Measurements from ENCODE around the gene NARF. TPM values are rescaled to one million over a fixed set of nuclear protein-coding genes. Genes with fewer than 3 reads are reported as not detected.

The NARF gene
- total and polyA plus RNA-seq, 2 donors (not counting 1 experiment from before 2014, with no cell fraction given) = 92.4 to 103 TPM

DNA sequence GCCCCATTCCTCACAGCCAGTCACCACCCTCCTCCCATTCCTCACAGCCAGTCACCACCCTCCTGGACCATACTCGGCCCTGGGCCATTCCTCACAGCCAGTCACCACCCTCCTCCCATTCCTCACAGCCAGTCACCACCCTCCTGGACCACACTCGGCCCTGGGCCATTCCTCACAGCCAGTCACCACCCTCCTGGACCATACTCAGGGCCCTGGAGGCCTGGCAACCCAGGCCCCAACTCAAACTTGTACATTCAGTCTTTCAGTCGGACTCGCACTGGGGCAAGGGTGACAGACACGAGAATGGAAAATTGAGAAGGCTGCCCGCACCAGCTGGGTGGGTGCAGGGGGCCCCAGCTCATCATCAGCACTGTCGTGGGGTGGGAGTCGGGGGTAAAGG is 30.6 kb downstream of the NARF start:
- Histone ChIP-seq H3K79me2 (ENCODE audit: control insufficient read depth, insufficient read depth, low read length) (no peaks in the 10 kb centered on the region), H3K27me3 (replicated peaks in 1 of 4; ENCODE audit: control extremely low read depth in 1 of 4, control insufficient read depth in 3 of 4, insufficient read depth in 4 of 4, low read length in 3 of 4) (no peaks in the 10 kb centered on the region), H3K4me1 (ENCODE audit: control insufficient read depth in 2 of 2, insufficient read depth in 2 of 2, low read length in 2 of 2) (peaks cover 0 to 10% of the 10 kb centered on the region in 2 donors), H3K27ac (ENCODE audit: low read length in 2 of 2) (no peak overlapping the region), H4K20me1 (ENCODE audit: control insufficient read depth, insufficient read depth, low read length, poor library complexity, severe bottlenecking) (no peaks in the 10 kb centered on the region), H2AFZ (ENCODE audit: insufficient read depth, low read depth, low read length, poor library complexity, severe bottlenecking) (no peak overlapping the region), H3K4me3 (ENCODE audit: control extremely low read depth in 1 of 5, extremely low read depth in 1 of 5, insufficient read depth in 1 of 5, low read depth in 2 of 5, low read length in 4 of 5) (no peak overlapping the region), H3K9me3 (ENCODE audit: control extremely low read depth in 1 of 3, control insufficient read depth in 2 of 3, insufficient read depth in 1 of 3, low read length in 2 of 3) (no peaks in the 10 kb centered on the region), H3K4me2 (replicated peaks; ENCODE audit: low read depth, low read length, poor library complexity, severe bottlenecking) (no peak overlapping the region), H3K36me3 (replicated peaks in 1 of 2; ENCODE audit: control extremely low read depth in 1 of 2, control insufficient read depth in 1 of 2, extremely low read depth in 1 of 2, insufficient read depth in 2 of 2, low read length in 1 of 2) (peaks cover 0 to 35% of the 10 kb centered on the region in 2 experiments), H3K9ac (ENCODE audit: low read length) (no peak overlapping the region)
- DNase-seq (no peak), ATAC-seq (ENCODE audit: low read depth) (no peak)
- TF ChIP-seq EZH2 (IDR thresholded peaks at IDR 0.05; ENCODE audit: borderline replicate concordance, insufficient read depth, low read depth, low read length, poor library complexity, severe bottlenecking) = no peak
- TF ChIP-seq, protein P1, sequence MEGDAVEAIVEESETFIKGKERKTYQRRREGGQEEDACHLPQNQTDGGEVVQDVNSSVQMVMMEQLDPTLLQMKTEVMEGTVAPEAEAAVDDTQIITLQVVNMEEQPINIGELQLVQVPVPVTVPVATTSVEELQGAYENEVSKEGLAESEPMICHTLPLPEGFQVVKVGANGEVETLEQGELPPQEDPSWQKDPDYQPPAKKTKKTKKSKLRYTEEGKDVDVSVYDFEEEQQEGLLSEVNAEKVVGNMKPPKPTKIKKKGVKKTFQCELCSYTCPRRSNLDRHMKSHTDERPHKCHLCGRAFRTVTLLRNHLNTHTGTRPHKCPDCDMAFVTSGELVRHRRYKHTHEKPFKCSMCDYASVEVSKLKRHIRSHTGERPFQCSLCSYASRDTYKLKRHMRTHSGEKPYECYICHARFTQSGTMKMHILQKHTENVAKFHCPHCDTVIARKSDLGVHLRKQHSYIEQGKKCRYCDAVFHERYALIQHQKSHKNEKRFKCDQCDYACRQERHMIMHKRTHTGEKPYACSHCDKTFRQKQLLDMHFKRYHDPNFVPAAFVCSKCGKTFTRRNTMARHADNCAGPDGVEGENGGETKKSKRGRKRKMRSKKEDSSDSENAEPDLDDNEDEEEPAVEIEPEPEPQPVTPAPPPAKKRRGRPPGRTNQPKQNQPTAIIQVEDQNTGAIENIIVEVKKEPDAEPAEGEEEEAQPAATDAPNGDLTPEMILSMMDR (IDR thresholded peaks at IDR 0.05) = no peak
- Mint-ChIP-seq H3K9me3 (ENCODE audit: insufficient read depth) (no peaks in the 10 kb centered on the region), H3K4me3 (no peak overlapping the region), H3K4me1 (peaks cover 10% of the 10 kb centered on the region), H3K27ac (no peak overlapping the region), H3K27me3 (no peaks in the 10 kb centered on the region)
- intact Hi-C loops (cut with micrococcal nuclease) = no loop called here
- 94% methylated on average over 8 of the region's 8 CpGs for WGBS (ENCODE audit: insufficient coverage)
- ChIA-PET CTCF (no interaction called here), POLR2A (no interaction called here)

- TF ChIP-seq, protein P1 (IDR thresholded peaks at IDR 0.05) = no peak
- no peak for TF ChIP-seq EZH2 (IDR thresholded peaks at IDR 0.05; ENCODE audit: borderline replicate concordance, insufficient read depth, low read depth, low read length, poor library complexity, severe bottlenecking)
- H4K20me1 ChIP-seq (ENCODE audit: control insufficient read depth, insufficient read depth, low read length, poor library complexity, severe bottlenecking) = no peaks in the 10 kb centered on the region
- no peak overlapping the region for H3K9ac ChIP-seq (ENCODE audit: low read length)
- peaks cover 4 to 18% of the 10 kb centered on the region in 2 donors for H3K4me1 ChIP-seq (ENCODE audit: control insufficient read depth in 2 of 2, insufficient read depth in 2 of 2, low read length in 2 of 2)
- no peaks in the 10 kb centered on the region for H3K9me3 ChIP-seq (ENCODE audit: control extremely low read depth in 1 of 3, control insufficient read depth in 2 of 3, insufficient read depth in 1 of 3, low read length in 2 of 3)
- H3K27ac Mint-ChIP-seq = peak overlapping the region; percentile 23
- H3K27me3 Mint-ChIP-seq = no peaks in the 10 kb centered on the region
- peaks cover 0 to 28% of the 10 kb centered on the region in 2 experiments for H3K36me3 ChIP-seq (replicated peaks in 1 of 2; ENCODE audit: control extremely low read depth in 1 of 2, control insufficient read depth in 1 of 2, extremely low read depth in 1 of 2, insufficient read depth in 2 of 2, low read length in 1 of 2)
- ATAC-seq (ENCODE audit: low read depth) (no peak), DNase-seq (no peak)
- no peak overlapping the region for H3K27ac ChIP-seq (ENCODE audit: low read length in 2 of 2)
- 86% methylated on average over 18 of the region's 21 CpGs for WGBS (ENCODE audit: insufficient coverage)
- ChIA-PET CTCF (interaction anchor here (2.3 kb wide), 1 partner anchor 16 kb away, joined by 5 read pairs; no protein-coding TSS in a partner anchor), POLR2A (no interaction called here)
- H3K9me3 Mint-ChIP-seq (ENCODE audit: insufficient read depth) = no peaks in the 10 kb centered on the region
- no peaks in the 10 kb centered on the region for H3K27me3 ChIP-seq (replicated peaks in 1 of 4; ENCODE audit: control extremely low read depth in 1 of 4, control insufficient read depth in 3 of 4, insufficient read depth in 4 of 4, low read length in 3 of 4)
- no peaks in the 10 kb centered on the region for H3K79me2 ChIP-seq (ENCODE audit: control insufficient read depth, insufficient read depth, low read length)
- H3K4me1 Mint-ChIP-seq = peaks cover 17% of the 10 kb centered on the region
- no peak overlapping the region for H3K4me3 ChIP-seq (ENCODE audit: control extremely low read depth in 1 of 5, extremely low read depth in 1 of 5, insufficient read depth in 1 of 5, low read depth in 2 of 5, low read length in 4 of 5)
- no peak overlapping the region for H3K4me2 ChIP-seq (replicated peaks; ENCODE audit: low read depth, low read length, poor library complexity, severe bottlenecking)
- no peak overlapping the region for H3K4me3 Mint-ChIP-seq
- H2AFZ ChIP-seq (ENCODE audit: insufficient read depth, low read depth, low read length, poor library complexity, severe bottlenecking) = no peak overlapping the region
- intact Hi-C loops (cut with micrococcal nuclease) = no loop called here
These were observed 31.4 kb downstream of the NARF start for GRCh38 chr17:82489851-82490511.
